ENCODE data around the gene JCAD.

- TF ChIP-seq CTCF (conservative IDR thresholded peaks at IDR 0.05) (no peak), EZH2 (IDR thresholded peaks at IDR 0.05; ENCODE audit: low read depth) (no peak)
Measured at GRCh38 chr10:30099101-30099500, 39.7 kb upstream of the JCAD start.

Measured in PC-9 (cell line).